GM21390 (cell line): ENCODE measurements around the gene NEK8.

ENCODE experiments used
- ATAC-seq: cut with Tn5 transposase; IDR thresholded peaks from one replicate; pipeline ENCODE4 v1.9.1; 2021; ENCODE audit not compliant: unreplicated experiment

NEK8 gene

GRCh38 chr17:28728364-28729200 lies at the start of gene NEK8:
Gene NEK8 (plus strand): TSS chr17:28728788. CDS start chr17:28728814, 26 bp downstream.
- peak; percentile 33 for ATAC-seq

- no peak for ATAC-seq
Measured at GRCh38 chr17:28682655-28683054, 45.9 kb upstream of the NEK8 start.

GRCh38 chr17:28684963-28685362 lies 43.6 kb upstream of the NEK8 start:
- ATAC-seq, result no peak

- no peak for ATAC-seq
Measured at GRCh38 chr17:28685366-28685765, 43.2 kb upstream of the NEK8 start.

GRCh38 chr17:28686296-28686695 lies 42.3 kb upstream of the NEK8 start:
- ATAC-seq, result no peak

- no peak for ATAC-seq
Measured at GRCh38 chr17:28688481-28688880, 40.1 kb upstream of the NEK8 start.

- ATAC-seq, result no peak
Measured at GRCh38 chr17:28689011-28689410, 39.6 kb upstream of the NEK8 start.

GRCh38 chr17:28693869-28694268 lies 34.7 kb upstream of the NEK8 start:
- no peak for ATAC-seq

- ATAC-seq, result no peak
Measured at GRCh38 chr17:28698253-28698941, 30.2 kb upstream of the NEK8 start.

- no peak for ATAC-seq
Measured at GRCh38 chr17:28700278-28700677, 28.3 kb upstream of the NEK8 start.

- no peak for ATAC-seq
Measured at GRCh38 chr17:28700830-28701492, 27.6 kb upstream of the NEK8 start.

- ATAC-seq, result no peak
Measured at GRCh38 chr17:28702026-28702751, 26.4 kb upstream of the NEK8 start.

GRCh38 chr17:28702752-28703150 lies 25.8 kb upstream of the NEK8 start:
- ATAC-seq, result no peak

- no peak for ATAC-seq
Measured at GRCh38 chr17:28703552-28704218, 24.9 kb upstream of the NEK8 start.

GRCh38 chr17:28704219-28704858 lies 24.2 kb upstream of the NEK8 start:
- no peak for ATAC-seq

- no peak for ATAC-seq
Measured at GRCh38 chr17:28705074-28705659, 23.4 kb upstream of the NEK8 start.

GRCh38 chr17:28705728-28706334 lies 22.8 kb upstream of the NEK8 start:
- ATAC-seq, result no peak

- ATAC-seq, result no peak
Measured at GRCh38 chr17:28706471-28707338, 21.9 kb upstream of the NEK8 start.
